ENCODE measurements around the gene C17orf107. TPM values are rescaled to one million over a fixed set of nuclear protein-coding genes. Genes with fewer than 3 reads are reported as not detected.

The C17orf107 gene
- total RNA-seq, 1 donor from 2014 or later = 0.80 TPM

- no peak overlapping the region for H3K27ac ChIP-seq (replicated peaks)
- peaks cover 18% of the 10 kb centered on the region for H3K27me3 ChIP-seq (ENCODE audit: low read depth)
- no peak for TF ChIP-seq CTCF (IDR thresholded peaks at IDR 0.05; ENCODE audit: borderline replicate concordance)
- H3K36me3 ChIP-seq = peaks cover 69% of the 10 kb centered on the region
- H3K4me3 ChIP-seq = no peak overlapping the region
- no peak for DNase-seq
- intact Hi-C loops (cut with micrococcal nuclease) = no loop called here
- H3K9me3 ChIP-seq (replicated peaks) = no peaks in the 10 kb centered on the region
- peaks cover 18% of the 10 kb centered on the region for H3K4me1 ChIP-seq
These were observed 4.2 kb upstream of the C17orf107 start for GRCh38 chr17:4895121-4895520.

GRCh38 chr17:4895657-4896331, 3.5 kb upstream of the C17orf107 start:
- no peak for DNase-seq
- Histone ChIP-seq H3K36me3 (peaks cover 62% of the 10 kb centered on the region), H3K4me3 (no peak overlapping the region), H3K27ac (replicated peaks) (no peak overlapping the region), H3K9me3 (replicated peaks) (no peaks in the 10 kb centered on the region), H3K27me3 (ENCODE audit: low read depth) (peaks cover 25% of the 10 kb centered on the region), H3K4me1 (peaks cover 25% of the 10 kb centered on the region)
- intact Hi-C loops (cut with micrococcal nuclease) = no loop called here
- TF ChIP-seq CTCF (IDR thresholded peaks at IDR 0.05; ENCODE audit: borderline replicate concordance) = no peak

GRCh38 chr17:4896332-4897197, 2.8 kb upstream of the C17orf107 start:
- Histone ChIP-seq H3K27me3 (ENCODE audit: low read depth) (peaks cover 33% of the 10 kb centered on the region), H3K27ac (replicated peaks) (no peak overlapping the region), H3K4me3 (no peak overlapping the region), H3K9me3 (replicated peaks) (no peaks in the 10 kb centered on the region), H3K4me1 (peaks cover 28% of the 10 kb centered on the region), H3K36me3 (peaks cover 54% of the 10 kb centered on the region)
- no peak for TF ChIP-seq CTCF (IDR thresholded peaks at IDR 0.05; ENCODE audit: borderline replicate concordance)
- intact Hi-C loops (cut with micrococcal nuclease) = no loop called here
- DNase-seq = no peak

GRCh38 chr17:4897198-4897687, 2.1 kb upstream of the C17orf107 start:
- no peak for DNase-seq
- peaks cover 35% of the 10 kb centered on the region for H3K27me3 ChIP-seq (ENCODE audit: low read depth)
- no peak overlapping the region for H3K27ac ChIP-seq (replicated peaks)
- intact Hi-C loops (cut with micrococcal nuclease) = no loop called here
- peaks cover 32% of the 10 kb centered on the region for H3K4me1 ChIP-seq
- peaks cover 47% of the 10 kb centered on the region for H3K36me3 ChIP-seq
- TF ChIP-seq CTCF (IDR thresholded peaks at IDR 0.05; ENCODE audit: borderline replicate concordance) = no peak
- H3K4me3 ChIP-seq = no peak overlapping the region
- H3K9me3 ChIP-seq (replicated peaks) = no peaks in the 10 kb centered on the region

GRCh38 chr17:4897785-4898184, 1.6 kb upstream of the C17orf107 start:
- no peak for TF ChIP-seq CTCF (IDR thresholded peaks at IDR 0.05; ENCODE audit: borderline replicate concordance)
- no peak for DNase-seq
- no peak overlapping the region for H3K27ac ChIP-seq (replicated peaks)
- peaks cover 42% of the 10 kb centered on the region for H3K36me3 ChIP-seq
- no peaks in the 10 kb centered on the region for H3K9me3 ChIP-seq (replicated peaks)
- peaks cover 35% of the 10 kb centered on the region for H3K27me3 ChIP-seq (ENCODE audit: low read depth)
- no peak overlapping the region for H3K4me3 ChIP-seq
- intact Hi-C loops (cut with micrococcal nuclease) = no loop called here
- H3K4me1 ChIP-seq = peaks cover 35% of the 10 kb centered on the region

Measured in left ventricle myocardium inferior (tissue), 1 donor.